Testis (tissue), 3 donors: ENCODE measurements around the gene UBAC1. TPM values are rescaled to one million over a fixed set of nuclear protein-coding genes. Genes with fewer than 3 reads are reported as not detected.

Experiments used
- DNase-seq: peaks from one replicate; pipeline ENCODE4 v3.0.0-alpha.2; 2019
- H3K27ac ChIP-seq, 2 donors: fragments of 200-600 bp; sonication (generic); one replicate each; pipeline ENCODE4 v1.5.1; 2019
- H3K27me3 ChIP-seq: fragments of 200-600 bp; sonication (generic); one replicate; pipeline ENCODE4 v1.5.1; 2019
- H3K36me3 ChIP-seq: fragments of 200-600 bp; sonication (generic); one replicate; pipeline ENCODE4 v1.5.1; 2017; ENCODE audit warnings: low read depth; ENCODE audit errors: missing control alignments
- H3K4me1 ChIP-seq: fragments of 200-600 bp; sonication (generic); one replicate; pipeline ENCODE4 v1.5.1; 2019
- H3K4me3 ChIP-seq, 2 donors: fragments of 200-600 bp; sonication (generic); one replicate each; pipeline ENCODE4 v1.5.1; 2017 to 2019
- H3K9me3 ChIP-seq: fragments of 200-600 bp; sonication (generic); one replicate; pipeline ENCODE4 v1.5.1; 2017
- CTCF ChIP-seq, 3 experiments: fragments of 450-650 bp in 2 of 3; fragments of 200-600 bp in 1 of 3; sonication (generic) in 1 of 3; IDR thresholded peaks; one replicate each; pipeline ENCODE4 v1.5.1; 2016 to 2019; ENCODE audit warnings: antibody characterized with exemption in 3 of 3, mild to moderate bottlenecking in 2 of 3, moderate library complexity in 1 of 3
- POLR2A ChIP-seq: fragments of 450-650 bp; IDR thresholded peaks from one replicate; pipeline ENCODE4 v1.6.1; 2017; ENCODE audit warnings: antibody characterized with exemption, mild to moderate bottlenecking, moderate library complexity
- WGBS, 2 donors: methylation state at CpG; one replicate each; pipeline ENCODE4 v1.1.5; 2018; 5-methylcytosine and 5-hydroxymethylcytosine counted together
- intact Hi-C: fragments of 100-400 bp; cut with DNase I; formaldehyde crosslinking; loops from one replicate; pipeline ENCODE4 v1.15.1; 2023; ENCODE audit warnings: low total_unique reads
- polyA plus RNA-seq: library from polyadenylated mRNA; stranded (reverse); fragments of 350-450 nt; fragmentation: Illumina TruSeq; extraction: RNeasy Lipid Tissue Mini Kit (QIAGEN cat#74804); gene quantifications from one replicate; pipeline ENCODE4 v1.2.3, GENCODE V29; 2014; ENCODE audit warnings: low read depth, low replicate concordance; ENCODE audit not compliant: insufficient read depth
- total RNA-seq, 2 donors: library from RNA; depleted of rRNA; stranded (reverse); fragments of >200 nt; gene quantifications; one replicate each; pipeline ENCODE4 v1.2.3, GENCODE V29; 2016

The UBAC1 gene
- total and polyA plus RNA-seq, 3 donors from 2014 or later: 82.2 to 99.5 (median 92.5) TPM

- no peak overlapping the region for H3K4me3 ChIP-seq
- no peaks in the 10 kb centered on the region for H3K36me3 ChIP-seq
- H3K27ac ChIP-seq: no peak overlapping the region
- no peaks in the 10 kb centered on the region for H3K27me3 ChIP-seq
- DNase-seq: no peak
- TF ChIP-seq CTCF (IDR thresholded peaks at IDR 0.05) (no peak), POLR2A (no peak)
- WGBS, 2 donors: 66 to 68% methylated on average over 5 to 19 of the region's 19 CpGs
- no peaks in the 10 kb centered on the region for H3K9me3 ChIP-seq
- intact Hi-C loops: no loop called here
- peaks cover 19% of the 10 kb centered on the region for H3K4me1 ChIP-seq
Observed at GRCh38 chr9:135979547-135980166, 18.5 kb upstream of the UBAC1 start.

- 68 to 93% methylated on average over 6 to 19 of the region's 20 CpGs for WGBS, 2 donors
- H3K36me3 ChIP-seq: no peaks in the 10 kb centered on the region
- H3K9me3 ChIP-seq: no peaks in the 10 kb centered on the region
- peaks cover 19% of the 10 kb centered on the region for H3K4me1 ChIP-seq
- no peak overlapping the region for H3K27ac ChIP-seq
- no peaks in the 10 kb centered on the region for H3K27me3 ChIP-seq
- no peak overlapping the region for H3K4me3 ChIP-seq
- DNase-seq: no peak
- intact Hi-C loops: no loop called here
- TF ChIP-seq POLR2A (no peak), CTCF (IDR thresholded peaks at IDR 0.05) (no peak)
Observed at GRCh38 chr9:135978642-135979546, 17.7 kb upstream of the UBAC1 start.

GRCh38 chr9:135976944-135977343, 15.8 kb upstream of the UBAC1 start:
- no peak for TF ChIP-seq POLR2A
- no peak for TF ChIP-seq CTCF (IDR thresholded peaks at IDR 0.05)
- WGBS, 2 donors: 34 to 44% methylated on average over 11 to 13 of the region's 13 CpGs
- no peaks in the 10 kb centered on the region for H3K9me3 ChIP-seq
- no peaks in the 10 kb centered on the region for H3K27me3 ChIP-seq
- H3K4me1 ChIP-seq: peaks cover 19% of the 10 kb centered on the region
- no peak overlapping the region for H3K27ac ChIP-seq
- intact Hi-C loops: no loop called here
- H3K4me3 ChIP-seq: no peak overlapping the region
- DNase-seq: no peak
- no peaks in the 10 kb centered on the region for H3K36me3 ChIP-seq

- Histone ChIP-seq H3K36me3 (no peaks in the 10 kb centered on the region), H3K9me3 (no peaks in the 10 kb centered on the region), H3K27me3 (no peaks in the 10 kb centered on the region), H3K4me3 (no peak overlapping the region), H3K27ac (no peak overlapping the region), H3K4me1 (peaks cover 19% of the 10 kb centered on the region)
- TF ChIP-seq CTCF (IDR thresholded peaks at IDR 0.05): no peak
- no peak for TF ChIP-seq POLR2A
- intact Hi-C loops: no loop called here
- DNase-seq: no peak
- 58 to 80% methylated on average over 13 of the region's 13 CpGs for WGBS, 2 donors
Observed at GRCh38 chr9:135976531-135976930, 15.4 kb upstream of the UBAC1 start.
